HCT116 (cell line): ENCODE data around the gene PDE8A. TPM values are rescaled to one million over a fixed set of nuclear protein-coding genes. Genes with fewer than 3 reads are reported as not detected.

ENCODE experiments used
- ATAC-seq: fragments of 200-7000 bp; cut with Tn5 transposase; 2 replicates; pipeline ENCODE4 v1.9.1; 2020; ENCODE audit warnings: mild to moderate bottlenecking, moderate library complexity
- BruUV-seq: library from RNA; stranded (reverse); fragments of 400-500 nt; replicated peaks from 2 replicates; lab custom pipeline; 2021; lab: Mats Ljungman, UMichigan
- CTCF ChIA-PET: fragments of 300-600 bp; sonication (Branson Sonifier 250); formaldehyde crosslinking; loops from one replicate; lab custom pipeline; 2021; ENCODE audit warnings: antibody characterized with exemption; lab: Charles Lee
- POLR2A ChIA-PET: fragments of 300-600, 350-600 bp; sonication (Branson Sonifier 250); formaldehyde crosslinking; loops from one replicate; lab custom pipeline; 2021; ENCODE audit warnings: antibody characterized with exemption; lab: Charles Lee
- RAD21 ChIA-PET, 2 experiments: fragments of 300-600 bp; sonication (Branson Sonifier 250); formaldehyde crosslinking; loops; one replicate each; lab custom pipeline; 2023; ENCODE audit warnings: low total read pairs in 2 of 2; ENCODE audit not compliant: uncharacterized antibody in 2 of 2, unreplicated experiment in 2 of 2, low non-redundant PET in 1 of 2; lab: Charles Lee
- DNase-seq: peaks from one replicate; pipeline ENCODE4 v3.0.0-alpha.2; 2010; ENCODE audit warnings: low read depth, low spot score
- H2AFZ ChIP-seq: fragments of 200-600 bp; shearing (Covaris generic), sonication (generic); 2 replicates; pipeline ENCODE4 v1.6.1; 2017; ENCODE audit warnings: low read depth, mixed run types, mixed read lengths, antibody characterized with exemption, low read length; ENCODE audit not compliant: poor library complexity, severe bottlenecking
- H3K27ac ChIP-seq: 2 replicates; pipeline ENCODE4 v1.5.1; 2012; ENCODE audit warnings: low read depth, low read length
- H3K27me3 ChIP-seq: fragments of 200-600 bp; sonication (generic); 2 replicates; pipeline ENCODE4 v1.6.1; 2016; ENCODE audit warnings: mixed run types, low read length, mixed read lengths; ENCODE audit not compliant: insufficient read depth
- H3K36me3 ChIP-seq, 2 experiments: fragments of 200-500 bp in 1 of 2; fragments of 200-600 bp in 1 of 2; sonication (Bioruptor generic) in 1 of 2; sonication (generic) in 1 of 2; 2 replicates each; pipeline versions ENCODE4 v1.5.1 to v1.6.1; 2014 to 2016; ENCODE audit warnings: low read length in 2 of 2, inconsistent platforms in 1 of 2, mixed read lengths in 1 of 2, mixed run types in 1 of 2; ENCODE audit not compliant: insufficient read depth in 2 of 2, control insufficient read depth in 1 of 2
- H3K4me1 ChIP-seq, 2 experiments: fragments of 200-600 bp in 1 of 2; sonication (generic) in 1 of 2; 2 replicates each; pipeline versions ENCODE4 v1.5.1 to v1.6.1; 2012 to 2017; ENCODE audit warnings: low read length in 2 of 2, inconsistent platforms in 1 of 2, mild to moderate bottlenecking in 1 of 2, mixed read lengths in 1 of 2, mixed run types in 1 of 2, moderate library complexity in 1 of 2; ENCODE audit not compliant: insufficient read depth in 2 of 2, control insufficient read depth in 1 of 2
- H3K4me2 ChIP-seq: fragments of 200-600 bp; sonication (generic); 2 replicates; pipeline ENCODE4 v1.6.1; 2017; ENCODE audit warnings: mixed run types, low read length, mixed read lengths
- H3K4me3 ChIP-seq, 2 experiments: fragments of 200-600 bp in 1 of 2; sonication (generic) in 1 of 2; replicated peaks in 1 of 2; 2 replicates each; pipeline ENCODE4 v1.5.1; 2011 to 2016; ENCODE audit warnings: low read length in 2 of 2, control low read depth in 1 of 2, low read depth in 1 of 2, mild to moderate bottlenecking in 1 of 2, mixed read lengths in 1 of 2, mixed run types in 1 of 2
- H3K79me2 ChIP-seq: fragments of 200-600 bp; sonication (generic); 2 replicates; pipeline ENCODE4 v1.6.1; 2017; ENCODE audit warnings: mild to moderate bottlenecking, mixed run types, low read length, moderate library complexity, mixed read lengths; ENCODE audit not compliant: insufficient read depth
- H3K9ac ChIP-seq: fragments of 200-600 bp; sonication (generic); 2 replicates; pipeline ENCODE4 v1.6.1; 2016; ENCODE audit warnings: low read length, mixed read lengths
- H3K9me2 ChIP-seq: fragments of 200-600 bp; sonication (generic), shearing (Covaris generic); 2 replicates; pipeline ENCODE4 v1.6.1; 2017; ENCODE audit warnings: mixed run types, mild to moderate bottlenecking, moderate library complexity; ENCODE audit not compliant: insufficient read depth
- H3K9me3 ChIP-seq, 2 experiments: fragments of 200-500 bp in 1 of 2; fragments of 200-600 bp in 1 of 2; sonication (Bioruptor generic) in 1 of 2; sonication (generic) in 1 of 2; 2 replicates each; pipeline ENCODE4 v1.6.1; 2014 to 2017; ENCODE audit warnings: low read length in 2 of 2, mixed read lengths in 2 of 2, inconsistent platforms in 1 of 2, low read depth in 1 of 2, mild to moderate bottlenecking in 1 of 2, mixed run types in 1 of 2, moderate library complexity in 1 of 2; ENCODE audit not compliant: control insufficient read depth in 1 of 2, insufficient read depth in 1 of 2
- H4K20me1 ChIP-seq: fragments of 200-600 bp; sonication (generic), shearing (Covaris generic); 2 replicates; pipeline ENCODE4 v1.6.1; 2017; ENCODE audit warnings: mixed run types, mild to moderate bottlenecking, moderate library complexity; ENCODE audit not compliant: insufficient read depth
- CEBPB ChIP-seq: IDR thresholded peaks from 2 replicates; pipeline ENCODE4 v1.6.1; 2012; ENCODE audit warnings: low read depth
- POLR2AphosphoS5 ChIP-seq: IDR thresholded peaks from 2 replicates; pipeline ENCODE4 v1.6.1; 2011; ENCODE audit warnings: mild to moderate bottlenecking, low read depth, low read length, moderate library complexity
- RAD21 ChIP-seq: IDR thresholded peaks from 2 replicates; pipeline ENCODE4 v1.6.1; 2012; ENCODE audit warnings: low read depth, mild to moderate bottlenecking
- intact Hi-C: fragments of 100-400 bp; cut with micrococcal nuclease; formaldehyde crosslinking; loops from 2 replicates; pipeline ENCODE4 v1.10.0; 2022
- total RNA-seq: library from RNA; stranded (reverse); gene quantifications from one replicate; pipeline ENCODE4 v1.2.1, GENCODE V29; 2021; ENCODE audit not compliant: unreplicated experiment
- TF ChIP-seq, protein P1 (sequence below): IDR thresholded peaks from 2 replicates; pipeline ENCODE4 v1.6.1; 2012

The PDE8A gene
- total RNA-seq, 1 experiment from 2014 or later = 37.8 TPM

DNA sequence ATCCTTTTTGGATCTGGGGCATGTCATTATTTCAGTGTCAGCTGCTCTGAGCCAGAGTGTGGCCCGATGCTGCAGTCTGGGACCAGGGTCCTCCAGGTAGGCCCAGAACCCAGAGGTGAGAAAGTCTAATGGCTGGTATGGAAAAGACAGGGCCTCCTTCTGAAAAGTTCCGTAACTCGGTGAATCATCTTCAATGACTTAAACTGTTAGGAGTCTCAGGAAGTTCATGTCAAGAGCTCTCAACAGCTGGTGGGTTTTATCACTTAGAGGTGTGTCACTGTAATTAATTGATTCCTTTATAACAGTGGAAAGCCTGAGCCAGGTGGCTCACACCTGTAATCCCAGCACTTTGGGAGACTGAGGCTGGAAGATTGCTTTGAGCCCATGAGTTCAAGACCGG is 28.5 kb upstream of the PDE8A start:
- RAD21 ChIA-PET = no interaction called here
- Histone ChIP-seq H3K4me2 (no peak overlapping the region), H2AFZ (no peak overlapping the region), H3K9ac (no peak overlapping the region), H3K27ac (no peak overlapping the region), H3K4me3 (no peak overlapping the region), H3K9me3 (no peaks in the 10 kb centered on the region), H3K4me1 (peaks cover 5 to 17% of the 10 kb centered on the region in 2 experiments; a peak in 3 of 4 replicates), H3K9me2 (no peaks in the 10 kb centered on the region), H3K79me2 (no peaks in the 10 kb centered on the region), H4K20me1 (no peaks in the 10 kb centered on the region), H3K36me3 (no peaks in the 10 kb centered on the region), H3K27me3 (no peaks in the 10 kb centered on the region)
- CTCF ChIA-PET = interaction anchor here (0.8 to 1.4 kb wide), 3 partner anchors 52 to 215 kb away, joined by 3 to 4 read pairs (median 3); no protein-coding TSS in a partner anchor
- TF ChIP-seq RAD21 (no peak), POLR2AphosphoS5 (no peak), CEBPB (no peak)
- TF ChIP-seq, protein P1, sequence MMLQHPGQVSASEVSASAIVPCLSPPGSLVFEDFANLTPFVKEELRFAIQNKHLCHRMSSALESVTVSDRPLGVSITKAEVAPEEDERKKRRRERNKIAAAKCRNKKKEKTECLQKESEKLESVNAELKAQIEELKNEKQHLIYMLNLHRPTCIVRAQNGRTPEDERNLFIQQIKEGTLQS = no peak
- intact Hi-C loops = no loop called here
- POLR2A ChIA-PET = no interaction called here
- DNase-seq (no peak), ATAC-seq (no peak)
- BruUV-seq = no TSS peak

DNA sequence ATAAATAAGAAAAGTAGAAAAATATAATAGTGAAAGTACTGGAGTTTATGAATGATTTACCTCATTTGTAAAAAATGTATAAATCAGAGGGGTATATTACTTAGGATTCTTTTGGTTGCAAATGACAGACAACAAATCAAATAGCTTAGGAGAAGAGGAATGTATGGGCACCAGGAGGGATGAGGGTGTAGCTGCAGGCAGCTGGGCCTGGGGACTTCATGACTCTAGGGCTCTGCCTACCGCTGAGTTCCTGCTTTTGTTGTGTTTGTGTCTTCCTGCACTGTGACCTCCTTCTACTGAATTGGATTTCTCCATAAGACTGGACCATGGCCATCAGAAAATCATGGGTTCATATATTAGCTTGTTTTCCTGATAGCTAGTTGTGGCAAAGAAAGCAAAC is 27.9 kb upstream of the PDE8A start:
- DNase-seq (no peak), ATAC-seq (no peak)
- TF ChIP-seq, protein P1 = no peak
- TF ChIP-seq RAD21 = no peak
- Histone ChIP-seq H3K4me2 (no peak overlapping the region), H3K9me3 (no peaks in the 10 kb centered on the region), H3K27ac (no peak overlapping the region), H2AFZ (no peak overlapping the region), H4K20me1 (no peaks in the 10 kb centered on the region), H3K27me3 (no peaks in the 10 kb centered on the region), H3K4me1 (peaks cover 5 to 12% of the 10 kb centered on the region in 2 experiments; a peak in 3 of 4 replicates), H3K4me3 (no peak overlapping the region), H3K9me2 (no peaks in the 10 kb centered on the region), H3K9ac (no peak overlapping the region), H3K36me3 (no peaks in the 10 kb centered on the region), H3K79me2 (no peaks in the 10 kb centered on the region)
- RAD21 ChIA-PET = interaction anchor here in 1 of 2 experiments (0.6 kb wide), 1 partner anchor 26 kb away, joined by 3 read pairs; no protein-coding TSS in a partner anchor
- CTCF ChIA-PET = interaction anchor here (0.8 to 1.4 kb wide), 2 partner anchors 51 to 215 kb away, joined by 3 read pairs; no protein-coding TSS in a partner anchor
- BruUV-seq = no TSS peak
- POLR2A ChIA-PET = no interaction called here
- intact Hi-C loops = no loop called here
